ENCODE results near the gene CORO2A. TPM values are rescaled to one million over a fixed set of nuclear protein-coding genes. Genes with fewer than 3 reads are reported as not detected.

Gene CORO2A
- total and polyA plus RNA-seq, 2 of the 13 experiments (the other 11 are each of a cell fraction or from before 2014, with no cell fraction given), result 14.4 to 15.3 TPM

DNA sequence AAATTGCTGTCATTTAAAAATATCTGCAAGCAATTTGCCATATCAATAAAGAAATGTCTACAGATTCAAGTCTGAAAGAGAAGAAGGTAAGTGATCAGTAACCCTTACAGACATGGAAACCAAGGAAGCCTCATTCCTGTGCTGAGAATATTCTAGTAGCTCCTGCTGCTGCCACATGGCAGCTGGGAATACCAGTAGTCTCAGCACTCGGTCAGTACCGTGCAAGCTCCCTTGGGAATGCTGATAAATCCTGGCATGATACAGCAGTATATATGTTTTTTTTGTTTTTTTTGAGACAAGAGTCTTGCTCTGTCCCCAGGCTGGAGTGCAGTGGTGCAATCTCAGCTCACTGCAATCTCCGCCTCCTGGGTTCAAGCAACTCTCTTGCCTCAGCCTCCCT lies 108.0 kb downstream of the CORO2A start:
- Histone ChIP-seq H3K27ac (ENCODE audit: extremely low read length, insufficient read depth, low read length) (no peak overlapping the region), H3K4me1 (ENCODE audit: insufficient read depth, low read length) (peaks cover 22% of the 10 kb centered on the region), H3K79me2 (ENCODE audit: insufficient read depth, low read length) (no peaks in the 10 kb centered on the region), H3K4me2 (ENCODE audit: low read depth, low read length) (no peak overlapping the region), H2AFZ (ENCODE audit: low read length) (no peak overlapping the region), H3K4me3 (replicated peaks in 1 of 3; ENCODE audit: insufficient read depth in 1 of 3, low read depth in 2 of 3, low read length in 3 of 3) (no peak overlapping the region), H3K9me3 (ENCODE audit: low read length) (no peaks in the 10 kb centered on the region), H4K20me1 (ENCODE audit: insufficient read depth, low read length) (no peaks in the 10 kb centered on the region), H3K27me3 (ENCODE audit: control insufficient read depth in 1 of 2, insufficient read depth in 2 of 2, low read length in 2 of 2) (no peaks in the 10 kb centered on the region), H3K36me3 (replicated peaks in 1 of 2; ENCODE audit: control insufficient read depth in 1 of 2, insufficient read depth in 2 of 2, low read length in 2 of 2) (peaks cover 15 to 62% of the 10 kb centered on the region in 2 experiments), H3K9ac (ENCODE audit: insufficient read depth, low read depth, low read length) (no peak overlapping the region)
- intact Hi-C loops (cut with micrococcal nuclease; ENCODE audit: unreplicated experiment), result no loop called here
- no peak for ATAC-seq
- 100% methylated on average over 3 of the region's 3 CpGs for WGBS (ENCODE audit: low lambda C conversion rate)
- CTCF ChIA-PET (ENCODE audit: low intra/inter-chr PET ratio, low total read pairs), result no interaction called here
- TF ChIP-seq KMT2A (CRISPR knock-in tag; IDR thresholded peaks at IDR 0.05) (no peak), ZMYM3 (CRISPR knock-in tag; IDR thresholded peaks at IDR 0.05) (no peak), ZNF775 (CRISPR knock-in tag; IDR thresholded peaks at IDR 0.05; ENCODE audit: borderline replicate concordance) (no peak), ZBTB20 (CRISPR knock-in tag; IDR thresholded peaks at IDR 0.05; ENCODE audit: borderline replicate concordance, low read depth) (no peak), ARID2 (CRISPR knock-in tag; IDR thresholded peaks at IDR 0.05; ENCODE audit: borderline replicate concordance) (no peak), RFX5 (IDR thresholded peaks at IDR 0.05; ENCODE audit: low read depth, low read length) (no peak), NFE2 (CRISPR knock-in tag; IDR thresholded peaks at IDR 0.05) (no peak), ZBTB38 (CRISPR knock-in tag; IDR thresholded peaks at IDR 0.05) (no peak), ZNF569 (CRISPR knock-in tag; IDR thresholded peaks at IDR 0.05; ENCODE audit: borderline replicate concordance) (no peak), KAT8 (CRISPR knock-in tag; IDR thresholded peaks at IDR 0.05) (no peak)
- TF ChIP-seq, protein P1, sequence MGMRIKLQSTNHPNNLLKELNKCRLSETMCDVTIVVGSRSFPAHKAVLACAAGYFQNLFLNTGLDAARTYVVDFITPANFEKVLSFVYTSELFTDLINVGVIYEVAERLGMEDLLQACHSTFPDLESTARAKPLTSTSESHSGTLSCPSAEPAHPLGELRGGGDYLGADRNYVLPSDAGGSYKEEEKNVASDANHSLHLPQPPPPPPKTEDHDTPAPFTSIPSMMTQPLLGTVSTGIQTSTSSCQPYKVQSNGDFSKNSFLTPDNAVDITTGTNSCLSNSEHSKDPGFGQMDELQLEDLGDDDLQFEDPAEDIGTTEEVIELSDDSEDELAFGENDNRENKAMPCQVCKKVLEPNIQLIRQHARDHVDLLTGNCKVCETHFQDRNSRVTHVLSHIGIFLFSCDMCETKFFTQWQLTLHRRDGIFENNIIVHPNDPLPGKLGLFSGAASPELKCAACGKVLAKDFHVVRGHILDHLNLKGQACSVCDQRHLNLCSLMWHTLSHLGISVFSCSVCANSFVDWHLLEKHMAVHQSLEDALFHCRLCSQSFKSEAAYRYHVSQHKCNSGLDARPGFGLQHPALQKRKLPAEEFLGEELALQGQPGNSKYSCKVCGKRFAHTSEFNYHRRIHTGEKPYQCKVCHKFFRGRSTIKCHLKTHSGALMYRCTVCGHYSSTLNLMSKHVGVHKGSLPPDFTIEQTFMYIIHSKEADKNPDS (CRISPR knock-in tag; IDR thresholded peaks at IDR 0.05), result no peak
- TF ChIP-seq, protein P2, sequence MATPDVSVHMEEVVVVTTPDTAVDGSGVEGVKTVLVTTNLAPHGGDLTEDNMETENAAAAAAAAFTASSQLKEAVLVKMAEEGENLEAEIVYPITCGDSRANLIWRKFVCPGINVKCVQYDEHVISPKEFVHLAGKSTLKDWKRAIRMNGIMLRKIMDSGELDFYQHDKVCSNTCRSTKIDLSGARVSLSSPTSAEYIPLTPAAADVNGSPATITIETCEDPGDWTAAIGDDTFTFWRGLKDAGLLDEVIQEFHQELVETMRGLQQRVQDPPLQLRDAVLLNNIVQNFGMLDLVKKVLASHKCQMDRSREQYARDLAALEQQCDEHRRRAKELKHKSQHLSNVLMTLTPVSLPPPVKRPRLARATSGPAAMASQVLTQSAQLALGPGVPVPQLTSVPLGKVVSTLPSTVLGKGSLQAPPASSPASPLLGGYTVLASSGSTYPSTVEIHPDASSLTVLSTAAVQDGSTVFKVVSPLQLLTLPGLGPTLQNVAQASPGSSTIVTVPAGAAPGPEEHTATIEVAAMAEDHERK (CRISPR knock-in tag; IDR thresholded peaks at IDR 0.05; ENCODE audit: low read depth), result no peak
- TF ChIP-seq, protein P3, sequence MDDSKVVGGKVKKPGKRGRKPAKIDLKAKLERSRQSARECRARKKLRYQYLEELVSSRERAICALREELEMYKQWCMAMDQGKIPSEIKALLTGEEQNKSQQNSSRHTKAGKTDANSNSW (CRISPR knock-in tag; IDR thresholded peaks at IDR 0.05; ENCODE audit: borderline replicate concordance), result no peak
- TF ChIP-seq, protein P4, sequence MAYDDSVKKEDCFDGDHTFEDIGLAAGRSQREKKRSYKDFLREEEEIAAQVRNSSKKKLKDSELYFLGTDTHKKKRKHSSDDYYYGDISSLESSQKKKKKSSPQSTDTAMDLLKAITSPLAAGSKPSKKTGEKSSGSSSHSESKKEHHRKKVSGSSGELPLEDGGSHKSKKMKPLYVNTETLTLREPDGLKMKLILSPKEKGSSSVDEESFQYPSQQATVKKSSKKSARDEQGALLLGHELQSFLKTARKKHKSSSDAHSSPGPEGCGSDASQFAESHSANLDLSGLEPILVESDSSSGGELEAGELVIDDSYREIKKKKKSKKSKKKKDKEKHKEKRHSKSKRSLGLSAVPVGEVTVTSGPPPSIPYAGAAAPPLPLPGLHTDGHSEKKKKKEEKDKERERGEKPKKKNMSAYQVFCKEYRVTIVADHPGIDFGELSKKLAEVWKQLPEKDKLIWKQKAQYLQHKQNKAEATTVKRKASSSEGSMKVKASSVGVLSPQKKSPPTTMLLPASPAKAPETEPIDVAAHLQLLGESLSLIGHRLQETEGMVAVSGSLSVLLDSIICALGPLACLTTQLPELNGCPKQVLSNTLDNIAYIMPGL (CRISPR knock-in tag; IDR thresholded peaks at IDR 0.05; ENCODE audit: borderline replicate concordance in 1 of 2, low read depth in 1 of 2), result no peak
- TF ChIP-seq, protein P5, sequence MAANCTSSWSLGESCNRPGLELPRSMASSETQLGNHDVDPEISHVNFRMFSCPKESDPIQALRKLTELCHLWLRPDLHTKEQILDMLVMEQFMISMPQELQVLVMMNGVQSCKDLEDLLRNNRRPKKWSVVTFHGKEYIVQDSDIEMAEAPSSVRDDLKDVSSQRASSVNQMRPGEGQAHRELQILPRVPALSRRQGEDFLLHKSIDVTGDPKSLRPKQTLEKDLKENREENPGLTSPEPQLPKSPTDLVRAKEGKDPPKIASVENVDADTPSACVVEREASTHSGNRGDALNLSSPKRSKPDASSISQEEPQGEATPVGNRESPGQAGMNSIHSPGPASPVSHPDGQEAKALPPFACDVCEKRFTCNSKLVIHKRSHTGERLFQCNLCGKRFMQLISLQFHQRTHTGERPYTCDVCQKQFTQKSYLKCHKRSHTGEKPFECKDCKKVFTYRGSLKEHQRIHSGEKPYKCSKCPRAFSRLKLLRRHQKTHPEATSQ (CRISPR knock-in tag; IDR thresholded peaks at IDR 0.05; ENCODE audit: borderline replicate concordance), result no peak
- POLR2A ChIA-PET, result no interaction called here
- BruUV-seq (replicated peaks), result no TSS peak
- in situ Hi-C loops (cut with HindIII; ENCODE audit: extremely low pct_ligation_motif_present, low pct_unique_long_range_greater_than_20kb), result no loop called here
- no peak for FAIRE-seq
- no peak for DNase-seq (ENCODE audit: low spot score)

Data from HepG2 (cell line).